ENCODE measurements around the gene GIPC2. TPM values are rescaled to one million over a fixed set of nuclear protein-coding genes. Genes with fewer than 3 reads are reported as not detected.

GIPC2 gene
- total and polyA plus RNA-seq, 7 donors: 0.99 to 23.8 (median 2.5) TPM

DNA sequence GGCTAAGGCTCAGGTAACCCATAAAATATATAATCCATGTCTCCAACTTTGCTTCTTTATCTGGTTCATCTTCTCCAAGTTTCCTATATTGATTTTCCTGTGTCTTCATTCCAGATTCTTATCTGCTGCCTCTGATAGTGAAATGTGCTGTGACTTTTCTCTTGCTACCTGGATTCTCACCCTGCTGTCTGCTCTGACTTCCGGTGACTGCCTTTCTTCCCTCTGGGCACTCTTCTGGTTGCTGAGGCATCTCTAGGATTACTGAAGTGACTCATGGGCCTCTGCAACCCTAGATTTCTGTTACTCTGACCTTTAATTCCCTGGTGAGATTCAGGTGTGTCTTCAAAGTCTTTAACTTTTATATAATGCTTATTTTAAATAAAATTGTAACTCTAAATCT is 46.9 kb downstream of the GIPC2 start:
- 92 to 97% methylated on average over 1 of the region's 1 CpG for WGBS, 2 donors
- no peak overlapping the region for H3K4me3 ChIP-seq
- no peaks in the 10 kb centered on the region for H3K27me3 ChIP-seq
- H3K36me3 ChIP-seq: no peaks in the 10 kb centered on the region
- H3K27ac ChIP-seq: no peak overlapping the region
- no peaks in the 10 kb centered on the region for H3K9me3 ChIP-seq
- H3K4me1 ChIP-seq: peaks cover 0 to 11% (median 6%) of the 10 kb centered on the region in 4 donors
- intact Hi-C loops (cut with DNase I): no loop called here
- no peak for DNase-seq
- no peak for TF ChIP-seq POLR2AphosphoS5 (IDR thresholded peaks at IDR 0.05)
- TF ChIP-seq, protein P1, sequence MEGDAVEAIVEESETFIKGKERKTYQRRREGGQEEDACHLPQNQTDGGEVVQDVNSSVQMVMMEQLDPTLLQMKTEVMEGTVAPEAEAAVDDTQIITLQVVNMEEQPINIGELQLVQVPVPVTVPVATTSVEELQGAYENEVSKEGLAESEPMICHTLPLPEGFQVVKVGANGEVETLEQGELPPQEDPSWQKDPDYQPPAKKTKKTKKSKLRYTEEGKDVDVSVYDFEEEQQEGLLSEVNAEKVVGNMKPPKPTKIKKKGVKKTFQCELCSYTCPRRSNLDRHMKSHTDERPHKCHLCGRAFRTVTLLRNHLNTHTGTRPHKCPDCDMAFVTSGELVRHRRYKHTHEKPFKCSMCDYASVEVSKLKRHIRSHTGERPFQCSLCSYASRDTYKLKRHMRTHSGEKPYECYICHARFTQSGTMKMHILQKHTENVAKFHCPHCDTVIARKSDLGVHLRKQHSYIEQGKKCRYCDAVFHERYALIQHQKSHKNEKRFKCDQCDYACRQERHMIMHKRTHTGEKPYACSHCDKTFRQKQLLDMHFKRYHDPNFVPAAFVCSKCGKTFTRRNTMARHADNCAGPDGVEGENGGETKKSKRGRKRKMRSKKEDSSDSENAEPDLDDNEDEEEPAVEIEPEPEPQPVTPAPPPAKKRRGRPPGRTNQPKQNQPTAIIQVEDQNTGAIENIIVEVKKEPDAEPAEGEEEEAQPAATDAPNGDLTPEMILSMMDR (IDR thresholded peaks at IDR 0.05): no peak
- TF ChIP-seq EP300 (IDR thresholded peaks at IDR 0.05): no peak
- no peak for TF ChIP-seq POLR2A (IDR thresholded peaks at IDR 0.05)

DNA sequence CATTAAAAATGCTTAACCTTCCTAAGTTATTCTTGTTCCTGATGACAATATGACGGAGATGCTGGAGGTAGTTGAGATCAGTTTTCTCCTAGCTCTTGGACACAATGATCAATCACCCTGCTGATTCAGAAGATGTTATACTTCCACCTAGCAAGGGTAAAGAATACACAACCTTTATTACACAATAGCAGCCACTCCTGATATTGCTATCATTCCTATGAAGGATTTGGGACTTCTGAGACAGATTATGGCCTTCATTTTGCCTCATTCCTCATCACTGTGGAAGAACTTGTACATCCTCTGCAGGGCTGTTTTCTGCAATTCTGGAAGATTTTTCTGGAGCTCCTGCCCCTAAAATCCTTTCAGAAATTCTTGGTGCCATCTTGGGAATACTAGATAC is 47.8 kb downstream of the GIPC2 start:
- WGBS, 2 donors: 95 to 98% methylated on average over 1 of the region's 1 CpG
- no peak overlapping the region for H3K4me3 ChIP-seq
- H3K36me3 ChIP-seq: no peaks in the 10 kb centered on the region
- no peak for DNase-seq
- no peak for TF ChIP-seq POLR2AphosphoS5 (IDR thresholded peaks at IDR 0.05)
- TF ChIP-seq EP300 (IDR thresholded peaks at IDR 0.05): no peak
- TF ChIP-seq, protein P1 (IDR thresholded peaks at IDR 0.05): no peak
- no peak for TF ChIP-seq POLR2A (IDR thresholded peaks at IDR 0.05)
- peaks cover 0 to 11% (median 6%) of the 10 kb centered on the region in 4 donors for H3K4me1 ChIP-seq
- H3K27ac ChIP-seq: no peak overlapping the region
- intact Hi-C loops (cut with DNase I): no loop called here
- H3K9me3 ChIP-seq: no peaks in the 10 kb centered on the region
- H3K27me3 ChIP-seq: no peaks in the 10 kb centered on the region

DNA sequence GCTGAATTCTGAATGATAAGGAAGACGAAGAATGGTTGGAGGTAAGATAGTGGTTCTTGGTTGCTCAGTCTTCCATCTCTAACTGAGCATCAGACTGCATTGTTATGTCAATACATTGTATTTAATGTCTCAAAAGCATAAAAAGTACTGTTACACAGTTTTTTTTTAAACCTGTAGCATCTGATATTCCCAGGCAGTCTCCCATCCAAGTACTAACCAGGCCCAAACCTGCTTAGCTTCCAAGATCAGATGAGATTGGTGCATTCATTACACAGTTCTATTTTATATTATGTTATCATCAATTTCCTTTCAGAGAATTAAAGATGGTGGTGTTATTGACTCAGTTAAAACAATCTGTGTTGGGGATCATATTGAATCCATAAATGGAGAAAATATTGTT is 48.9 kb downstream of the GIPC2 start:
- 88 to 98% methylated on average over 1 of the region's 1 CpG for WGBS, 2 donors
- H3K27ac ChIP-seq: no peak overlapping the region
- H3K36me3 ChIP-seq: no peaks in the 10 kb centered on the region
- no peaks in the 10 kb centered on the region for H3K9me3 ChIP-seq
- TF ChIP-seq, protein P1 (IDR thresholded peaks at IDR 0.05): no peak
- no peak for TF ChIP-seq POLR2AphosphoS5 (IDR thresholded peaks at IDR 0.05)
- TF ChIP-seq POLR2A (IDR thresholded peaks at IDR 0.05): no peak
- no peak for TF ChIP-seq EP300 (IDR thresholded peaks at IDR 0.05)
- DNase-seq: no peak
- H3K4me3 ChIP-seq: no peak overlapping the region
- intact Hi-C loops (cut with DNase I): no loop called here
- H3K4me1 ChIP-seq: peaks cover 0 to 11% (median 6%) of the 10 kb centered on the region in 4 donors
- H3K27me3 ChIP-seq: no peaks in the 10 kb centered on the region

DNA sequence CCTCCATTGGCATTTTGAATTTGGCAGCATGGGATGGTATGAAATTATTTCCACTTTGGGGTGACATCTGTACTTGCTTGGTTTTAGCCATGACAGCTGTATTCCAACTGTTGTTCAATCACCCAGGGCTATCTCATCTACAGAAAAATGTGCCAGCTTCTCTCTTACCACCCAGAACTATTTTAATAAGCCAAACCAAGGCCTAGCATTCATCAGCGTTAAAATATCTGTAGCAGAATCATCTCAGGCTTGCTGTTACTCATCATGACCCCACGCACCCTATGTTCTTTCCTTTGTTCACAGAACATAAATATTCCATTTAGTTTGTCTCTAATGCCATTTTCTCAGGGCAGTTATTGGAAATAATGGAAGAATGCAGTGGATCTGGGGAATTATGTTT is 49.8 kb downstream of the GIPC2 start:
- no peak for DNase-seq
- WGBS, 2 donors: 90 to 93% methylated on average over 2 of the region's 2 CpGs
- no peaks in the 10 kb centered on the region for H3K9me3 ChIP-seq
- intact Hi-C loops (cut with DNase I): no loop called here
- H3K27ac ChIP-seq: peak overlapping the region in 3 of 4 donors; percentile 24 to 64 (median 54)
- TF ChIP-seq, protein P1 (IDR thresholded peaks at IDR 0.05): no peak
- no peak for TF ChIP-seq POLR2AphosphoS5 (IDR thresholded peaks at IDR 0.05)
- no peak for TF ChIP-seq POLR2A (IDR thresholded peaks at IDR 0.05)
- no peak for TF ChIP-seq EP300 (IDR thresholded peaks at IDR 0.05)
- peaks cover 0 to 11% (median 6%) of the 10 kb centered on the region in 4 donors for H3K4me1 ChIP-seq
- H3K36me3 ChIP-seq: no peaks in the 10 kb centered on the region
- no peak overlapping the region for H3K4me3 ChIP-seq
- H3K27me3 ChIP-seq: no peaks in the 10 kb centered on the region

DNA sequence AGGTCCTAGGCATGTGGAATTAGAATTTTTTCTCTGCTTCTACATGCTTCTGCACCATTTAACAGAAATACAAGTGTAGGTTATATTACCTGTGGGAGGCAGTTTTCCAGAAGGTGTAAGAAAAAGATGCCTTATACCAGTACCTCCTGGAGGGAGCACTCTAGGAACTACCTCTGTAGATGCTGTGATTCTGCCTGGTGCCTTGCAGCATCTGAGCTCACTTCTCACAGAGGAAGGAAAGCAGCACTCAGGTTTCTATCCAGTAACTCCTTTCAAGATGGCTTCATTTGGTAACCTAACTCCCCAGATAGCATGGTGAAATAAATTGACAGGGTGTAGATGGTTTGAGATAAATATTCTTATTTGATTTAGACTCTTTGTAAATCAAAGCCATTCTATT is 50.3 kb downstream of the GIPC2 start:
- no peaks in the 10 kb centered on the region for H3K9me3 ChIP-seq
- peak overlapping the region in 3 of 4 donors; percentile 24 to 64 (median 54) for H3K27ac ChIP-seq
- no peaks in the 10 kb centered on the region for H3K36me3 ChIP-seq
- peaks cover 0 to 12% (median 6%) of the 10 kb centered on the region in 4 donors for H3K4me1 ChIP-seq
- no peak for DNase-seq
- TF ChIP-seq, protein P1 (IDR thresholded peaks at IDR 0.05): no peak
- no peak for TF ChIP-seq EP300 (IDR thresholded peaks at IDR 0.05)
- no peak for TF ChIP-seq POLR2A (IDR thresholded peaks at IDR 0.05)
- TF ChIP-seq POLR2AphosphoS5 (IDR thresholded peaks at IDR 0.05): no peak
- H3K4me3 ChIP-seq: no peak overlapping the region
- intact Hi-C loops (cut with DNase I): no loop called here
- no peaks in the 10 kb centered on the region for H3K27me3 ChIP-seq

Data from sigmoid colon (tissue), 7 donors.